Activated naive CD4-positive, alpha-beta T cell treated with anti-CD3 and anti-CD28 coated beads, Interleukin-2, amount 10 ng/mL, durations not matched to agents 7 days and 5 days (primary cell): Measurements from ENCODE around the gene SIX4.

ENCODE experiments used
- CTCF ChIA-PET: fragments of 350-600 bp; sonication (Branson Sonifier 250); formaldehyde crosslinking; loops from one replicate; lab custom pipeline; 2021; ENCODE audit warnings: antibody characterized with exemption; lab: Charles Lee
- DNase-seq: peaks from one replicate; pipeline ENCODE4 v3.0.0-alpha.2; 2020
- H3K27ac Mint-ChIP-seq: one replicate; pipeline ENCODE4 v1.8.0; 2021; ENCODE audit warnings: mild to moderate bottlenecking, moderate library complexity, mixed read lengths
- H3K27me3 Mint-ChIP-seq: one replicate; pipeline ENCODE4 v1.8.0; 2021; ENCODE audit warnings: mild to moderate bottlenecking, mixed read lengths
- H3K36me3 Mint-ChIP-seq: one replicate; pipeline ENCODE4 v1.8.0; 2021; ENCODE audit warnings: mixed read lengths
- H3K4me1 Mint-ChIP-seq: one replicate; pipeline ENCODE4 v1.8.0; 2021; ENCODE audit warnings: mixed read lengths
- H3K4me3 Mint-ChIP-seq: one replicate; pipeline ENCODE4 v1.8.0; 2021; ENCODE audit warnings: mild to moderate bottlenecking, moderate library complexity, mixed read lengths
- H3K9me3 Mint-ChIP-seq: one replicate; pipeline ENCODE4 v1.8.0; 2021; ENCODE audit warnings: mixed read lengths

SIX4 gene

DNA sequence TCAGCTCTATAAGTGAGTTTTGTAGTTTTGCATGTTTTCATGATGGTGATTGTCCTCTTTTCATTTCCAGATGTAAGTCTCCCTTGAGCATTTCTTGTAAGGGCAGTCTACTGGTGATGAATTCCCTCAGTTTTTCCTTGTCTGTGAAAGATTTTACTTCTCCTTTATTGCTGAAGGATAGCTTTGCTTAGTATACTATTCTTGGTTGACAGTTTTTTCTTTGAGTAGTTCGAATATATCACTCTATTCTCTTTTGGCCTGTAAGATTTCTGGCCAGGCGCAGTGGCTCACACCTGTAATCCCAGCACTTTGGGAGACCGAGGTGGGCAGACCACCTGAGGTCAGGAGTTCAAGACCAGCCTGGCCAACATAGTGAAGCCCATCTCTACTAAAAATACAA is 23.6 kb downstream of the SIX4 start:
- Mint-ChIP-seq H3K27me3 (peaks cover 14% of the 10 kb centered on the region), H3K4me1 (no peaks in the 10 kb centered on the region), H3K27ac (no peak overlapping the region), H3K9me3 (peaks cover 13% of the 10 kb centered on the region), H3K36me3 (no peaks in the 10 kb centered on the region), H3K4me3 (no peak overlapping the region)
- DNase-seq: no peak
- CTCF ChIA-PET: no interaction called here

- H3K4me1 Mint-ChIP-seq: no peaks in the 10 kb centered on the region
- CTCF ChIA-PET: no interaction called here
- H3K9me3 Mint-ChIP-seq: no peaks in the 10 kb centered on the region
Observed at GRCh38 chr14:60695327-60695726, 28.8 kb downstream of the SIX4 start.

GRCh38 chr14:60691383-60692113 is 32.6 kb downstream of the SIX4 start:
- peaks cover 14% of the 10 kb centered on the region for H3K27me3 Mint-ChIP-seq
- no peaks in the 10 kb centered on the region for H3K4me1 Mint-ChIP-seq
- no peaks in the 10 kb centered on the region for H3K36me3 Mint-ChIP-seq
- CTCF ChIA-PET: no interaction called here
- no peaks in the 10 kb centered on the region for H3K9me3 Mint-ChIP-seq
- no peak overlapping the region for H3K4me3 Mint-ChIP-seq
- DNase-seq: no peak
- H3K27ac Mint-ChIP-seq: no peak overlapping the region

More at GRCh38 chr14:60695327-60695726, 28.8 kb downstream of the SIX4 start:
- Mint-ChIP-seq H3K27me3 (peaks cover 18% of the 10 kb centered on the region), H3K27ac (no peak overlapping the region), H3K4me3 (no peak overlapping the region), H3K36me3 (no peaks in the 10 kb centered on the region)
- no peak for DNase-seq

GRCh38 chr14:60686865-60687264 is 37.3 kb downstream of the SIX4 start:
- H3K36me3 Mint-ChIP-seq: no peaks in the 10 kb centered on the region

DNA sequence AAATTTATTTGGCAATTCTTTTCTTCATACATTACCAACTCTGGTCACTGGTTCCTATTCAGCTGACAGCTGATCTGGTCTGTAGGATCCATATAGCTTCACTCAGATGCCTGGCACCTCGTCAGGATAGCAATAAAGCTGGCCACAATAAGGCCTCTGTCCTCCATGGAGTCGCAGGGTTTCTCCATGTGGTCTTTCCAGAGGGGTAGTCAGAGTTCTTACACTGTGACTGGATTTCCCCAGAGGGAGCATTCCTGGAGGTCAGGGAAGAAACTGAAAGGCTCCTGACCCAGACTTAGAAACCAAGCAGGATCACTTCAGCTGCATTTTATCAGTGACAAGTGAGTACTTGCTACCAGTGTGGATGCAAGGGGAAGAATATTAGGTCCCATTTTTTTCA is 39.9 kb downstream of the SIX4 start:
- no peak overlapping the region for H3K27ac Mint-ChIP-seq
- H3K4me3 Mint-ChIP-seq: no peak overlapping the region
- CTCF ChIA-PET: no interaction called here

More at GRCh38 chr14:60686865-60687264, 37.3 kb downstream of the SIX4 start:
- DNase-seq: no peak
- Mint-ChIP-seq H3K4me1 (no peaks in the 10 kb centered on the region), H3K27me3 (no peaks in the 10 kb centered on the region), H3K4me3 (no peak overlapping the region), H3K9me3 (no peaks in the 10 kb centered on the region), H3K27ac (no peak overlapping the region)
- CTCF ChIA-PET: no interaction called here

GRCh38 chr14:60681271-60681670 is 42.9 kb downstream of the SIX4 start:
- Mint-ChIP-seq H3K36me3 (no peaks in the 10 kb centered on the region), H3K27me3 (peaks cover 8% of the 10 kb centered on the region), H3K4me1 (no peaks in the 10 kb centered on the region), H3K4me3 (no peak overlapping the region), H3K27ac (no peak overlapping the region), H3K9me3 (no peaks in the 10 kb centered on the region)
- CTCF ChIA-PET: no interaction called here
- DNase-seq: no peak

More for the DNA sequence above, 39.9 kb downstream of the SIX4 start:
- H3K4me1 Mint-ChIP-seq: no peaks in the 10 kb centered on the region
- H3K36me3 Mint-ChIP-seq: no peaks in the 10 kb centered on the region
- DNase-seq: no peak
- H3K27me3 Mint-ChIP-seq: peaks cover 8% of the 10 kb centered on the region
- no peaks in the 10 kb centered on the region for H3K9me3 Mint-ChIP-seq

DNA sequence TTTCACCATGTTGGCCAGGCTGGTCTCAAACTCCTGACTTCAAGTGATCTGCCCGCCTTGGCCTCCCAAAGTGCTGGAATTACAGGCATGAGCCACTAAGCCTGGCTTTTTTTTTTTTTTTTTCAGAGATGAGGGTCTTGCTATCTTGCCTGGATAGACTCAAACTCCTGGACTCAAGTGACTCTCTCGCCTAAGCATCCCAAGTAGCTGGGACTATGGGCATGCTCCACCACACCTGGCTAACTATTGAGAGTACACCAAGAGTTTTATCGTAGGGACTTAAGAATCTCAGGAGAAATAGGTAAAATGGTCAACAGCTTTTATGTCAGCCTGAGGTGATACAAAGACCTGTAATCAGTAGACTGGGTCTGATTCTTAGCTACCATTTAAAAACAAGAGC is 43.6 kb downstream of the SIX4 start:
- CTCF ChIA-PET: interaction anchor here (0.7 kb wide), 1 partner anchor 32 kb away, joined by 3 read pairs; no protein-coding TSS in a partner anchor
- no peaks in the 10 kb centered on the region for H3K4me1 Mint-ChIP-seq

DNA sequence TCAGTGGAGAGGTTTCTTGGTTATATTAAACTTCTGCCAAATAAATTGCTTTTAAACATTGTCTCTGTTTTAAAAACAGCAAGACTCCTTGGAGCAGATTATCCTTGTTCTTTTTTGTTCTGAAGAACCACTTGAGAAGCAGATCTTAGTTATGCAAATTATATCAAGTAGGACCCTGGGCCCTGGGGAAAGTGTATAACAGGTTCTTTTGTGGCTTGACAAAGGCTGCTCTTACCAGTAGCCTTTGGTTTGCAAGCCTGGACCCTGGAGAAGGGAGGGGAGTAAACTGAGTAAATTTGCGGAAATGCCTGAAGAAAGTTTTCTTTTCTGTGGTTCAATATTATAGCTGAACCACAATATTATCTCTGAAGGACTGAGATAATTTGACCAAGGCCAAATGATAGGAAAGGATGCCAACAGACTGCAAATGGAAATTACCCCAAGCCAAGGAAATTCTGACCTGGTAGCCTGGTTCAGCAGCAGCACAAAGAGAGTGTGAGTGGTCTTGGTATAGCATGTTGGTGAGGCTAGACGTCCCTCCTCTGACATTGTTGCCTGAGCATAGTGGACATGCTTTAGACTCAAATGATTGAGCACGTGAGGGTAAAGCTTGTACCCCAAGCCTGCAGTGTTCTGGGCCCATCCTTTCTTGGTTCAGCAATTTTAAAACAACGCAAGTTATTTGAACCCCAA is 44.4 kb downstream of the SIX4 start:
- no peaks in the 10 kb centered on the region for H3K9me3 Mint-ChIP-seq
- H3K36me3 Mint-ChIP-seq: no peaks in the 10 kb centered on the region
- H3K4me1 Mint-ChIP-seq: no peaks in the 10 kb centered on the region
- no peak overlapping the region for H3K27ac Mint-ChIP-seq
- DNase-seq: no peak
- H3K27me3 Mint-ChIP-seq: peaks cover 8% of the 10 kb centered on the region
- H3K4me3 Mint-ChIP-seq: no peak overlapping the region
- CTCF ChIA-PET: no interaction called here

More for the DNA sequence above, 43.6 kb downstream of the SIX4 start:
- no peak overlapping the region for H3K4me3 Mint-ChIP-seq
- no peak for DNase-seq
- no peaks in the 10 kb centered on the region for H3K36me3 Mint-ChIP-seq
- H3K27me3 Mint-ChIP-seq: peaks cover 8% of the 10 kb centered on the region
- no peaks in the 10 kb centered on the region for H3K9me3 Mint-ChIP-seq
- no peak overlapping the region for H3K27ac Mint-ChIP-seq

- H3K9me3 Mint-ChIP-seq: no peaks in the 10 kb centered on the region
- DNase-seq: no peak
- H3K27me3 Mint-ChIP-seq: peaks cover 11% of the 10 kb centered on the region
Observed at GRCh38 chr14:60677701-60678100, 46.5 kb downstream of the SIX4 start.

GRCh38 chr14:60670989-60671388 is 53.2 kb downstream of the SIX4 start:
- Mint-ChIP-seq H3K9me3 (no peaks in the 10 kb centered on the region), H3K4me3 (no peak overlapping the region), H3K27me3 (peaks cover 18% of the 10 kb centered on the region), H3K27ac (no peak overlapping the region), H3K4me1 (no peaks in the 10 kb centered on the region), H3K36me3 (no peaks in the 10 kb centered on the region)
- CTCF ChIA-PET: no interaction called here
- no peak for DNase-seq

More at GRCh38 chr14:60677701-60678100, 46.5 kb downstream of the SIX4 start:
- Mint-ChIP-seq H3K27ac (no peak overlapping the region), H3K4me3 (no peak overlapping the region), H3K4me1 (no peaks in the 10 kb centered on the region), H3K36me3 (no peaks in the 10 kb centered on the region)
- CTCF ChIA-PET: no interaction called here

- no peak for DNase-seq
- CTCF ChIA-PET: no interaction called here
- Mint-ChIP-seq H3K27ac (no peak overlapping the region), H3K36me3 (no peaks in the 10 kb centered on the region), H3K4me1 (no peaks in the 10 kb centered on the region), H3K9me3 (no peaks in the 10 kb centered on the region), H3K4me3 (no peak overlapping the region), H3K27me3 (peaks cover 28% of the 10 kb centered on the region)
Observed at GRCh38 chr14:60668431-60669112, 55.6 kb downstream of the SIX4 start.

GRCh38 chr14:60665177-60665550 is 59.0 kb downstream of the SIX4 start:
- Mint-ChIP-seq H3K4me3 (no peak overlapping the region), H3K36me3 (no peaks in the 10 kb centered on the region)

DNA sequence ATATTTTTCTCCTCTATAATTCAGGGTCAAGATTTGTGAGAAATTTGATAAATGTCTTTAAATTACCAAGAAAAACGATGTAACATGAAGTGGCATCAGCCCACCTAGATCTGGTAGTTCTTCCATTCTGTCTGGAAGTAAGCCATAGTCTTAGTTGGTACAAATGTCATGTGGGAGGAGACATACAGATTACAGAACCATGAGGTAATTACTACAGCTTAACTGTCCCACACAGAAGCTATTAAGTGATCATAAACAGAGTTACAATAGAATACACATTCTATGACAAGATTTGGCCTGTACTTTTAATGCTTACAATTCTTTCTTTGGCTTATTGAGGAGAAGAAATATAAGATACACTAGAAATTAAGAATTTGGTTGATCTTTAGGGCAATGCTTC is 61.2 kb downstream of the SIX4 start:
- no peak overlapping the region for H3K27ac Mint-ChIP-seq
- CTCF ChIA-PET: no interaction called here
- no peaks in the 10 kb centered on the region for H3K36me3 Mint-ChIP-seq
- H3K4me3 Mint-ChIP-seq: no peak overlapping the region
- peaks cover 3% of the 10 kb centered on the region for H3K4me1 Mint-ChIP-seq
- peaks cover 59% of the 10 kb centered on the region for H3K27me3 Mint-ChIP-seq
- DNase-seq: no peak
- no peaks in the 10 kb centered on the region for H3K9me3 Mint-ChIP-seq

More at GRCh38 chr14:60665177-60665550, 59.0 kb downstream of the SIX4 start:
- Mint-ChIP-seq H3K9me3 (no peaks in the 10 kb centered on the region), H3K27me3 (peaks cover 49% of the 10 kb centered on the region), H3K4me1 (no peaks in the 10 kb centered on the region), H3K27ac (no peak overlapping the region)
- CTCF ChIA-PET: interaction anchor here (1.0 to 1.3 kb wide), 2 partner anchors 9 to 33 kb away, joined by 4 read pairs; no protein-coding TSS in a partner anchor
- no peak for DNase-seq

DNA sequence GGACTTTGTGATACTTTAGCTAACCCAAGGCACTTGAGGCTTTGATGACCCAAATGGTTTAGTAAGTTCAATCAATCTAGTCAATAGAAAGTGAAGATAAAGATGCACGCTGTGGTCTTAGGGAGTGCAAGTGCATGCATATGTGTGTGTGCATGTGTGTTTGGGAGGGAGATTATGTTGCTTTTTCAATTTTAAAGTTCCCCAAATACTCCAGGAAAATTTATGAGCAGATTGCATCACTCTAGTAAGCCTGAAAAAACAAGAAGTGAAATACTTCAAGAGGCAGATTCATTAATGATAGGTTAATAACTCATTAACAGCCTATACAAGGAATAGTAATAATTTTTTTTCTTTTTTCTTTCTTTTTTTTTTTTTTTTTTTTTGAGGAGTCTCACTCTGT is 62.4 kb downstream of the SIX4 start:
- Mint-ChIP-seq H3K9me3 (no peaks in the 10 kb centered on the region), H3K4me3 (no peak overlapping the region), H3K27ac (no peak overlapping the region), H3K4me1 (peaks cover 13% of the 10 kb centered on the region), H3K36me3 (no peaks in the 10 kb centered on the region), H3K27me3 (peaks cover 72% of the 10 kb centered on the region)
- CTCF ChIA-PET: interaction anchor here (0.9 kb wide), 1 partner anchor 590 kb away, joined by 4 read pairs; no protein-coding TSS in a partner anchor
- no peak for DNase-seq
